ENCODE measurements around the gene ARHGAP5.

Gene ARHGAP5

GRCh38 chr14:32171469-32171868 is 94.4 kb downstream of the ARHGAP5 start:
- Histone ChIP-seq H3K4me1 (ENCODE audit: control extremely low read depth in 1 of 4, control insufficient read depth in 4 of 4, insufficient read depth in 4 of 4, low read length in 3 of 4) (peaks cover 6 to 14% (median 10%) of the 10 kb centered on the region in 4 experiments), H3K27me3 (replicated peaks in 2 of 5; ENCODE audit: control insufficient read depth in 4 of 5, insufficient read depth in 5 of 5, low read length in 4 of 5) (no peaks in the 10 kb centered on the region), H3K9me3 (ENCODE audit: control extremely low read depth in 1 of 5, control insufficient read depth in 4 of 5, insufficient read depth in 2 of 5, low read depth in 1 of 5, low read length in 4 of 5) (no peaks in the 10 kb centered on the region), H3K4me3 (ENCODE audit: control insufficient read depth in 1 of 7, extremely low read depth in 1 of 7, insufficient read depth in 4 of 7, low read depth in 2 of 7, low read length in 6 of 7) (no peak overlapping the region), H3K27ac (ENCODE audit: insufficient read depth in 1 of 2, low read depth in 1 of 2, low read length in 2 of 2, poor library complexity in 1 of 2, severe bottlenecking in 2 of 2) (no peak overlapping the region), H3K36me3 (ENCODE audit: control insufficient read depth in 4 of 4, insufficient read depth in 4 of 4, low read length in 3 of 4) (no peaks in the 10 kb centered on the region)
- DNase-seq, result no peak
- POLR2A ChIA-PET, result no interaction called here
- CTCF ChIA-PET, result interaction anchor here (1.3 kb wide), 1 partner anchor 39 kb away, joined by 3 read pairs; no protein-coding TSS in a partner anchor
- WGBS (ENCODE audit: insufficient coverage), result no CpG with 5 or more reads among the region's 5 CpGs

GRCh38 chr14:32183151-32184058 is 106.3 kb downstream of the ARHGAP5 start:
- peak; percentile 89 to 99 (median 96) for DNase-seq
- H3K27me3 ChIP-seq (replicated peaks in 2 of 5; ENCODE audit: control insufficient read depth in 4 of 5, insufficient read depth in 5 of 5, low read length in 4 of 5), result no peaks in the 10 kb centered on the region
- H3K4me1 ChIP-seq (ENCODE audit: control extremely low read depth in 1 of 4, control insufficient read depth in 4 of 4, insufficient read depth in 4 of 4, low read length in 3 of 4), result peaks cover 0 to 14% (median 6%) of the 10 kb centered on the region in 4 experiments
- H3K4me3 ChIP-seq (ENCODE audit: control insufficient read depth in 1 of 7, extremely low read depth in 1 of 7, insufficient read depth in 4 of 7, low read depth in 2 of 7, low read length in 6 of 7), result peak overlapping the region in 1 of 7 experiments; percentile 11
- no peaks in the 10 kb centered on the region for H3K36me3 ChIP-seq (ENCODE audit: control insufficient read depth in 4 of 4, insufficient read depth in 4 of 4, low read length in 3 of 4)
- CTCF ChIA-PET, result interaction anchor here (1.0 to 1.3 kb wide), 4 partner anchors 15 to 70 kb away, joined by 3 to 4 read pairs (median 4); no protein-coding TSS in a partner anchor
- H3K9me3 ChIP-seq (ENCODE audit: control extremely low read depth in 1 of 5, control insufficient read depth in 4 of 5, insufficient read depth in 2 of 5, low read depth in 1 of 5, low read length in 4 of 5), result peaks cover 0 to 13% (median 0%) of the 10 kb centered on the region in 5 experiments
- POLR2A ChIA-PET, result no interaction called here
- 100% methylated on average over 1 of the region's 2 CpGs for WGBS (ENCODE audit: insufficient coverage)
- H3K27ac ChIP-seq (ENCODE audit: insufficient read depth in 1 of 2, low read depth in 1 of 2, low read length in 2 of 2, poor library complexity in 1 of 2, severe bottlenecking in 2 of 2), result peak overlapping the region; percentile 67 to 86

- no peak overlapping the region for H3K4me3 ChIP-seq (ENCODE audit: control insufficient read depth in 1 of 7, extremely low read depth in 1 of 7, insufficient read depth in 4 of 7, low read depth in 2 of 7, low read length in 6 of 7)
- no peaks in the 10 kb centered on the region for H3K36me3 ChIP-seq (ENCODE audit: control insufficient read depth in 4 of 4, insufficient read depth in 4 of 4, low read length in 3 of 4)
- ChIA-PET CTCF (no interaction called here), POLR2A (no interaction called here)
- H3K27ac ChIP-seq (ENCODE audit: insufficient read depth in 1 of 2, low read depth in 1 of 2, low read length in 2 of 2, poor library complexity in 1 of 2, severe bottlenecking in 2 of 2), result no peak overlapping the region
- no CpG with 5 or more reads among the region's 1 CpG for WGBS (ENCODE audit: insufficient coverage)
- H3K9me3 ChIP-seq (ENCODE audit: control extremely low read depth in 1 of 5, control insufficient read depth in 4 of 5, insufficient read depth in 2 of 5, low read depth in 1 of 5, low read length in 4 of 5), result peaks cover 0 to 6% (median 0%) of the 10 kb centered on the region in 5 experiments
- no peaks in the 10 kb centered on the region for H3K27me3 ChIP-seq (replicated peaks in 2 of 5; ENCODE audit: control insufficient read depth in 4 of 5, insufficient read depth in 5 of 5, low read length in 4 of 5)
- no peak for DNase-seq
- H3K4me1 ChIP-seq (ENCODE audit: control extremely low read depth in 1 of 4, control insufficient read depth in 4 of 4, insufficient read depth in 4 of 4, low read length in 3 of 4), result peaks cover 0 to 14% (median 7%) of the 10 kb centered on the region in 4 experiments
These were observed 108.0 kb downstream of the ARHGAP5 start for GRCh38 chr14:32185097-32185496.

- DNase-seq, result no peak
- Histone ChIP-seq H3K36me3 (ENCODE audit: control insufficient read depth in 4 of 4, insufficient read depth in 4 of 4, low read length in 3 of 4) (no peaks in the 10 kb centered on the region), H3K9me3 (ENCODE audit: control extremely low read depth in 1 of 5, control insufficient read depth in 4 of 5, insufficient read depth in 2 of 5, low read depth in 1 of 5, low read length in 4 of 5) (peaks cover 0 to 6% (median 0%) of the 10 kb centered on the region in 5 experiments), H3K4me3 (ENCODE audit: control insufficient read depth in 1 of 7, extremely low read depth in 1 of 7, insufficient read depth in 4 of 7, low read depth in 2 of 7, low read length in 6 of 7) (no peak overlapping the region), H3K27ac (ENCODE audit: insufficient read depth in 1 of 2, low read depth in 1 of 2, low read length in 2 of 2, poor library complexity in 1 of 2, severe bottlenecking in 2 of 2) (no peak overlapping the region), H3K27me3 (replicated peaks in 2 of 5; ENCODE audit: control insufficient read depth in 4 of 5, insufficient read depth in 5 of 5, low read length in 4 of 5) (no peaks in the 10 kb centered on the region), H3K4me1 (ENCODE audit: control extremely low read depth in 1 of 4, control insufficient read depth in 4 of 4, insufficient read depth in 4 of 4, low read length in 3 of 4) (peaks cover 0 to 14% (median 9%) of the 10 kb centered on the region in 4 experiments)
- CTCF ChIA-PET, result no interaction called here
- POLR2A ChIA-PET, result no interaction called here
These were observed 109.1 kb downstream of the ARHGAP5 start for GRCh38 chr14:32186248-32186647.

GRCh38 chr14:32189811-32190210 is 112.7 kb downstream of the ARHGAP5 start:
- ChIA-PET POLR2A (no interaction called here), CTCF (interaction anchor here (0.6 kb wide), 1 partner anchor 110 kb away, joined by 3 read pairs; no protein-coding TSS in a partner anchor)
- no peak overlapping the region for H3K4me3 ChIP-seq (ENCODE audit: control insufficient read depth in 1 of 7, extremely low read depth in 1 of 7, insufficient read depth in 4 of 7, low read depth in 2 of 7, low read length in 6 of 7)
- DNase-seq, result peak in 2 of 3 donors; percentile 58 to 71
- peaks cover 0 to 7% (median 0%) of the 10 kb centered on the region in 4 experiments for H3K4me1 ChIP-seq (ENCODE audit: control extremely low read depth in 1 of 4, control insufficient read depth in 4 of 4, insufficient read depth in 4 of 4, low read length in 3 of 4)
- peaks cover 0 to 6% (median 0%) of the 10 kb centered on the region in 5 experiments for H3K9me3 ChIP-seq (ENCODE audit: control extremely low read depth in 1 of 5, control insufficient read depth in 4 of 5, insufficient read depth in 2 of 5, low read depth in 1 of 5, low read length in 4 of 5)
- 56% methylated on average over 1 of the region's 1 CpG for WGBS (ENCODE audit: insufficient coverage)
- no peak overlapping the region for H3K27ac ChIP-seq (ENCODE audit: insufficient read depth in 1 of 2, low read depth in 1 of 2, low read length in 2 of 2, poor library complexity in 1 of 2, severe bottlenecking in 2 of 2)
- H3K36me3 ChIP-seq (ENCODE audit: control insufficient read depth in 4 of 4, insufficient read depth in 4 of 4, low read length in 3 of 4), result no peaks in the 10 kb centered on the region
- no peaks in the 10 kb centered on the region for H3K27me3 ChIP-seq (replicated peaks in 2 of 5; ENCODE audit: control insufficient read depth in 4 of 5, insufficient read depth in 5 of 5, low read length in 4 of 5)

GRCh38 chr14:32190673-32191072 is 113.6 kb downstream of the ARHGAP5 start:
- H3K36me3 ChIP-seq (ENCODE audit: control insufficient read depth in 4 of 4, insufficient read depth in 4 of 4, low read length in 3 of 4), result no peaks in the 10 kb centered on the region
- ChIA-PET POLR2A (no interaction called here), CTCF (interaction anchor here (0.6 kb wide), 1 partner anchor 111 kb away, joined by 3 read pairs; no protein-coding TSS in a partner anchor)
- no peak overlapping the region for H3K4me3 ChIP-seq (ENCODE audit: control insufficient read depth in 1 of 7, extremely low read depth in 1 of 7, insufficient read depth in 4 of 7, low read depth in 2 of 7, low read length in 6 of 7)
- WGBS (ENCODE audit: insufficient coverage), result no CpG with 5 or more reads among the region's 3 CpGs
- H3K27ac ChIP-seq (ENCODE audit: insufficient read depth in 1 of 2, low read depth in 1 of 2, low read length in 2 of 2, poor library complexity in 1 of 2, severe bottlenecking in 2 of 2), result no peak overlapping the region
- DNase-seq, result no peak
- no peaks in the 10 kb centered on the region for H3K27me3 ChIP-seq (replicated peaks in 2 of 5; ENCODE audit: control insufficient read depth in 4 of 5, insufficient read depth in 5 of 5, low read length in 4 of 5)
- no peaks in the 10 kb centered on the region for H3K9me3 ChIP-seq (ENCODE audit: control extremely low read depth in 1 of 5, control insufficient read depth in 4 of 5, insufficient read depth in 2 of 5, low read depth in 1 of 5, low read length in 4 of 5)
- peaks cover 0 to 7% (median 0%) of the 10 kb centered on the region in 4 experiments for H3K4me1 ChIP-seq (ENCODE audit: control extremely low read depth in 1 of 4, control insufficient read depth in 4 of 4, insufficient read depth in 4 of 4, low read length in 3 of 4)

GRCh38 chr14:32192712-32193373 is 115.7 kb downstream of the ARHGAP5 start:
- no peak for DNase-seq
- ChIA-PET POLR2A (no interaction called here), CTCF (no interaction called here)
- Histone ChIP-seq H3K4me3 (ENCODE audit: control insufficient read depth in 1 of 7, extremely low read depth in 1 of 7, insufficient read depth in 4 of 7, low read depth in 2 of 7, low read length in 6 of 7) (no peak overlapping the region), H3K36me3 (ENCODE audit: control insufficient read depth in 4 of 4, insufficient read depth in 4 of 4, low read length in 3 of 4) (no peaks in the 10 kb centered on the region), H3K9me3 (ENCODE audit: control extremely low read depth in 1 of 5, control insufficient read depth in 4 of 5, insufficient read depth in 2 of 5, low read depth in 1 of 5, low read length in 4 of 5) (no peaks in the 10 kb centered on the region), H3K27me3 (replicated peaks in 2 of 5; ENCODE audit: control insufficient read depth in 4 of 5, insufficient read depth in 5 of 5, low read length in 4 of 5) (no peaks in the 10 kb centered on the region), H3K27ac (ENCODE audit: insufficient read depth in 1 of 2, low read depth in 1 of 2, low read length in 2 of 2, poor library complexity in 1 of 2, severe bottlenecking in 2 of 2) (no peak overlapping the region), H3K4me1 (ENCODE audit: control extremely low read depth in 1 of 4, control insufficient read depth in 4 of 4, insufficient read depth in 4 of 4, low read length in 3 of 4) (peaks cover 0 to 7% (median 0%) of the 10 kb centered on the region in 4 experiments)
- no CpG with 5 or more reads among the region's 2 CpGs for WGBS (ENCODE audit: insufficient coverage)
